Skeletal muscle satellite cell (primary cell): ENCODE data around the gene SUN2.

ENCODE experiments used
- H3K27me3 ChIP-seq: 2 replicates; pipeline ENCODE4 v1.7.0; 2013; ENCODE audit warnings: low read length; ENCODE audit not compliant: control insufficient read depth, insufficient read depth
- H3K36me3 ChIP-seq: 2 replicates; pipeline ENCODE4 v1.7.0; 2013; ENCODE audit warnings: mild to moderate bottlenecking, control low read depth, low read length; ENCODE audit not compliant: insufficient read depth
- H3K4me1 ChIP-seq: 2 replicates; pipeline ENCODE4 v1.7.0; 2013; ENCODE audit warnings: low read length; ENCODE audit not compliant: control insufficient read depth, insufficient read depth
- H3K4me2 ChIP-seq: 2 replicates; pipeline ENCODE4 v1.7.0; 2013; ENCODE audit warnings: mild to moderate bottlenecking, low read length
- H3K4me3 ChIP-seq: 2 replicates; pipeline ENCODE4 v1.7.0; 2013; ENCODE audit warnings: low read length
- H3K9ac ChIP-seq: 2 replicates; pipeline ENCODE4 v1.7.0; 2013; ENCODE audit warnings: mild to moderate bottlenecking, low read depth, low read length, moderate library complexity
- H3K9me3 ChIP-seq: replicated peaks from 2 replicates; pipeline ENCODE4 v1.7.0; 2013; ENCODE audit warnings: mild to moderate bottlenecking, control low read depth, low read length

Gene SUN2

GRCh38 chr22:38789606-38790005, 33.8 kb upstream of the SUN2 start:
- no peaks in the 10 kb centered on the region for H3K27me3 ChIP-seq
- no peak overlapping the region for H3K4me3 ChIP-seq
- H3K9ac ChIP-seq, result no peak overlapping the region
- no peak overlapping the region for H3K4me2 ChIP-seq
- H3K4me1 ChIP-seq, result peaks cover 27% of the 10 kb centered on the region
- H3K9me3 ChIP-seq, result no peaks in the 10 kb centered on the region
- peaks cover 6% of the 10 kb centered on the region for H3K36me3 ChIP-seq

- H3K9me3 ChIP-seq, result no peaks in the 10 kb centered on the region
- no peak overlapping the region for H3K4me3 ChIP-seq
- peak overlapping the region; percentile 15 for H3K9ac ChIP-seq
- H3K4me2 ChIP-seq, result peak overlapping the region; percentile 39
- peaks cover 6% of the 10 kb centered on the region for H3K36me3 ChIP-seq
- no peaks in the 10 kb centered on the region for H3K27me3 ChIP-seq
- peaks cover 23% of the 10 kb centered on the region for H3K4me1 ChIP-seq
Measured at GRCh38 chr22:38788846-38789245, 33.0 kb upstream of the SUN2 start.

- Histone ChIP-seq H3K9me3 (no peaks in the 10 kb centered on the region), H3K4me2 (peak overlapping the region; percentile 39), H3K9ac (peak overlapping the region; percentile 23), H3K4me1 (peaks cover 23% of the 10 kb centered on the region), H3K4me3 (no peak overlapping the region), H3K36me3 (peaks cover 6% of the 10 kb centered on the region), H3K27me3 (no peaks in the 10 kb centered on the region)
Measured at GRCh38 chr22:38788021-38788816, 32.4 kb upstream of the SUN2 start.

GRCh38 chr22:38786631-38787030, 30.8 kb upstream of the SUN2 start:
- H3K4me3 ChIP-seq, result no peak overlapping the region
- peaks cover 27% of the 10 kb centered on the region for H3K4me1 ChIP-seq
- no peak overlapping the region for H3K4me2 ChIP-seq

GRCh38 chr22:38784856-38785255, 29.1 kb upstream of the SUN2 start:
- no peak overlapping the region for H3K9ac ChIP-seq
- H3K36me3 ChIP-seq, result peaks cover 7% of the 10 kb centered on the region
- H3K27me3 ChIP-seq, result no peaks in the 10 kb centered on the region
- H3K4me1 ChIP-seq, result peaks cover 27% of the 10 kb centered on the region
- H3K4me3 ChIP-seq, result no peak overlapping the region
- H3K4me2 ChIP-seq, result no peak overlapping the region
- no peaks in the 10 kb centered on the region for H3K9me3 ChIP-seq

More at GRCh38 chr22:38786631-38787030, 30.8 kb upstream of the SUN2 start:
- no peaks in the 10 kb centered on the region for H3K27me3 ChIP-seq
- no peaks in the 10 kb centered on the region for H3K9me3 ChIP-seq
- peaks cover 6% of the 10 kb centered on the region for H3K36me3 ChIP-seq
- no peak overlapping the region for H3K9ac ChIP-seq

- Histone ChIP-seq H3K4me3 (no peak overlapping the region), H3K9me3 (no peaks in the 10 kb centered on the region), H3K27me3 (no peaks in the 10 kb centered on the region), H3K4me1 (peaks cover 25% of the 10 kb centered on the region), H3K4me2 (no peak overlapping the region), H3K36me3 (peaks cover 7% of the 10 kb centered on the region), H3K9ac (no peak overlapping the region)
Measured at GRCh38 chr22:38784035-38784434, 28.2 kb upstream of the SUN2 start.

GRCh38 chr22:38783095-38783615, 27.4 kb upstream of the SUN2 start:
- Histone ChIP-seq H3K4me3 (no peak overlapping the region), H3K27me3 (no peaks in the 10 kb centered on the region), H3K4me2 (no peak overlapping the region), H3K36me3 (peaks cover 7% of the 10 kb centered on the region), H3K4me1 (peaks cover 16% of the 10 kb centered on the region), H3K9me3 (no peaks in the 10 kb centered on the region), H3K9ac (no peak overlapping the region)

GRCh38 chr22:38782402-38783094, 26.8 kb upstream of the SUN2 start:
- Histone ChIP-seq H3K9ac (no peak overlapping the region), H3K27me3 (no peaks in the 10 kb centered on the region), H3K4me1 (peaks cover 11% of the 10 kb centered on the region), H3K36me3 (peaks cover 7% of the 10 kb centered on the region), H3K9me3 (no peaks in the 10 kb centered on the region), H3K4me3 (no peak overlapping the region), H3K4me2 (no peak overlapping the region)

GRCh38 chr22:38781033-38781432, 25.2 kb upstream of the SUN2 start:
- Histone ChIP-seq H3K27me3 (peaks cover 7% of the 10 kb centered on the region), H3K4me1 (peaks cover 11% of the 10 kb centered on the region), H3K9ac (no peak overlapping the region), H3K4me2 (no peak overlapping the region), H3K9me3 (no peaks in the 10 kb centered on the region), H3K4me3 (no peak overlapping the region), H3K36me3 (peaks cover 7% of the 10 kb centered on the region)

- Histone ChIP-seq H3K9me3 (no peaks in the 10 kb centered on the region), H3K4me1 (no peaks in the 10 kb centered on the region), H3K4me2 (no peak overlapping the region), H3K9ac (no peak overlapping the region), H3K4me3 (no peak overlapping the region), H3K27me3 (peaks cover 10% of the 10 kb centered on the region), H3K36me3 (peaks cover 7% of the 10 kb centered on the region)
Measured at GRCh38 chr22:38777087-38777671, 21.4 kb upstream of the SUN2 start.

GRCh38 chr22:38776086-38776485, 20.3 kb upstream of the SUN2 start:
- H3K4me2 ChIP-seq, result no peak overlapping the region
- H3K27me3 ChIP-seq, result peaks cover 10% of the 10 kb centered on the region
- H3K9me3 ChIP-seq, result no peaks in the 10 kb centered on the region
- H3K9ac ChIP-seq, result no peak overlapping the region
- no peak overlapping the region for H3K4me3 ChIP-seq
- peaks cover 7% of the 10 kb centered on the region for H3K36me3 ChIP-seq
- no peaks in the 10 kb centered on the region for H3K4me1 ChIP-seq
